Liver (tissue), 9 donors: ENCODE results near the gene MED26. TPM values are rescaled to one million over a fixed set of nuclear protein-coding genes. Genes with fewer than 3 reads are reported as not detected.

Experiments used
- DNase-seq: peaks from one replicate; pipeline ENCODE4 v3.0.0-alpha.2; 2017; ENCODE audit warnings: low spot score
- H3K27ac ChIP-seq, 2 donors: one replicate each; pipeline ENCODE4 v1.7.0; 2013; ENCODE audit warnings: inconsistent platforms in 2 of 2, low read length in 2 of 2, control low read depth in 1 of 2, low read depth in 1 of 2, mild to moderate bottlenecking in 1 of 2
- H3K27me3 ChIP-seq, 4 donors: one replicate each; pipeline versions ENCODE4 v1.6.1 to v1.7.0; 2013; ENCODE audit warnings: low read length in 3 of 4, inconsistent platforms in 1 of 4, mild to moderate bottlenecking in 1 of 4, moderate library complexity in 1 of 4; ENCODE audit not compliant: control insufficient read depth in 4 of 4, insufficient read depth in 4 of 4
- H3K36me3 ChIP-seq, 4 donors: one replicate each; pipeline versions ENCODE4 v1.6.1 to v1.7.0; 2013; ENCODE audit warnings: low read length in 3 of 4, mild to moderate bottlenecking in 3 of 4, low read depth in 1 of 4, moderate library complexity in 1 of 4; ENCODE audit not compliant: control insufficient read depth in 4 of 4, insufficient read depth in 3 of 4
- H3K4me1 ChIP-seq, 4 donors: one replicate each; pipeline versions ENCODE4 v1.6.1 to v1.7.0; 2013; ENCODE audit warnings: low read length in 3 of 4, mild to moderate bottlenecking in 3 of 4, moderate library complexity in 1 of 4; ENCODE audit not compliant: control insufficient read depth in 4 of 4, insufficient read depth in 4 of 4
- H3K4me3 ChIP-seq, 3 donors: one replicate each; pipeline versions ENCODE4 v1.6.1 to v1.7.0; 2013; ENCODE audit warnings: low read length in 3 of 3, control low read depth in 1 of 3, low read depth in 1 of 3, mild to moderate bottlenecking in 1 of 3
- H3K9ac ChIP-seq, 2 donors: one replicate each; pipeline ENCODE4 v1.7.0; 2013; ENCODE audit warnings: low read length in 2 of 2, mild to moderate bottlenecking in 2 of 2, moderate library complexity in 2 of 2, control low read depth in 1 of 2, low read depth in 1 of 2
- H3K9me3 ChIP-seq, 4 donors: one replicate each; pipeline versions ENCODE4 v1.6.1 to v1.7.0; 2013; ENCODE audit warnings: low read length in 3 of 4; ENCODE audit not compliant: control insufficient read depth in 4 of 4
- CTCF ChIP-seq: fragments of 150-350 bp; IDR thresholded peaks from 2 replicates; pipeline ENCODE4 v1.5.1; 2017; ENCODE audit warnings: improper control_type of control experiment, low read depth, low read length; ENCODE audit not compliant: missing input control
- EGR1 ChIP-seq, 2 donors: IDR thresholded peaks; 2 replicates each; pipeline ENCODE4 v1.6.1; 2016 to 2018; ENCODE audit warnings: antibody characterized with exemption in 2 of 2, low read depth in 2 of 2
- FOXA1 ChIP-seq: IDR thresholded peaks from 2 replicates; pipeline ENCODE4 v1.6.1; 2016; ENCODE audit warnings: antibody characterized with exemption
- FOXA2 ChIP-seq: IDR thresholded peaks from 2 replicates; pipeline ENCODE4 v1.6.1; 2016; ENCODE audit warnings: antibody characterized with exemption
- GABPA ChIP-seq, 2 donors: IDR thresholded peaks in 1 of 2; conservative IDR thresholded peaks in 1 of 2; 2 replicates each; pipeline ENCODE4 v1.6.1; 2016; ENCODE audit warnings: antibody characterized with exemption in 2 of 2, mild to moderate bottlenecking in 1 of 2, moderate library complexity in 1 of 2
- HNF4A ChIP-seq, 2 donors: conservative IDR thresholded peaks; 2 replicates each; pipeline ENCODE4 v1.6.1; 2016; ENCODE audit warnings: antibody characterized with exemption in 2 of 2, mild to moderate bottlenecking in 2 of 2
- JUND ChIP-seq, 2 donors: IDR thresholded peaks; 2 replicates each; pipeline ENCODE4 v1.6.1; 2016; ENCODE audit warnings: antibody characterized with exemption in 2 of 2
- NR2F2 ChIP-seq: IDR thresholded peaks from 2 replicates; pipeline ENCODE4 v1.6.1; 2016; ENCODE audit warnings: antibody characterized with exemption
- RAD21 ChIP-seq, 2 donors: IDR thresholded peaks; 2 replicates each; pipeline ENCODE4 v1.6.1; 2016; ENCODE audit warnings: antibody characterized with exemption in 2 of 2, mild to moderate bottlenecking in 2 of 2
- RXRA ChIP-seq, 2 donors: IDR thresholded peaks; 2 replicates each; pipeline ENCODE4 v1.6.1; 2017 to 2018; ENCODE audit warnings: antibody characterized with exemption in 2 of 2, mild to moderate bottlenecking in 1 of 2
- SP1 ChIP-seq: IDR thresholded peaks from 2 replicates; pipeline ENCODE4 v1.6.1; 2018; ENCODE audit warnings: antibody characterized with exemption, mild to moderate bottlenecking
- TAF1 ChIP-seq: conservative IDR thresholded peaks from 2 replicates; pipeline ENCODE4 v1.6.1; 2016; ENCODE audit warnings: antibody characterized with exemption, mild to moderate bottlenecking
- YY1 ChIP-seq: IDR thresholded peaks from 2 replicates; pipeline ENCODE4 v1.6.1; 2016; ENCODE audit warnings: antibody characterized with exemption, mild to moderate bottlenecking
- WGBS: extraction: QIAGEN DNeasy Blood & Tissue Kit; methylation state at CpG from one replicate; pipeline ENCODE4 v1.1.7; 2013; 5-methylcytosine and 5-hydroxymethylcytosine counted together
- polyA plus RNA-seq, 2 donors: library from polyadenylated mRNA; stranded (reverse) in 1 of 2; unstranded in 1 of 2; fragments of 200-250 nt in 1 of 2; fragments of >200 nt in 1 of 2; fragmentation: Nextera tagmentation in 1 of 2; extraction: Ambion mirVana in 1 of 2; gene quantifications; one replicate each; pipeline versions ENCODE4 v1.2.1 to v1.2.3, GENCODE V29; 2013 to 2015
- total RNA-seq, 2 donors: library from RNA; depleted of rRNA; stranded (reverse); fragments of >200 nt; gene quantifications; one replicate each; pipeline ENCODE4 v1.2.3, GENCODE V29; 2014
- TF ChIP-seq, protein P1 (sequence below): IDR thresholded peaks from 2 replicates; pipeline ENCODE4 v1.6.1; 2016; ENCODE audit warnings: antibody characterized with exemption
- TF ChIP-seq, protein P2 (sequence below): IDR thresholded peaks from 2 replicates; pipeline ENCODE4 v1.6.1; 2016; ENCODE audit warnings: antibody characterized with exemption, mild to moderate bottlenecking
- TF ChIP-seq, protein P3 (sequence below): IDR thresholded peaks from 2 replicates; pipeline ENCODE4 v1.6.1; 2016; ENCODE audit warnings: antibody characterized with exemption
- TF ChIP-seq, protein P4 (sequence below): IDR thresholded peaks from 2 replicates; pipeline ENCODE4 v1.6.1; 2016; ENCODE audit warnings: antibody characterized with exemption
- donor health status: healthy.
- donor health status: healthy.
- donor health status: healthy.
- donor health status: healthy.
- donor health status: healthy.

Gene MED26
- total and polyA plus RNA-seq, 4 donors, result 1.5 to 3.8 (median 3.2) TPM

DNA sequence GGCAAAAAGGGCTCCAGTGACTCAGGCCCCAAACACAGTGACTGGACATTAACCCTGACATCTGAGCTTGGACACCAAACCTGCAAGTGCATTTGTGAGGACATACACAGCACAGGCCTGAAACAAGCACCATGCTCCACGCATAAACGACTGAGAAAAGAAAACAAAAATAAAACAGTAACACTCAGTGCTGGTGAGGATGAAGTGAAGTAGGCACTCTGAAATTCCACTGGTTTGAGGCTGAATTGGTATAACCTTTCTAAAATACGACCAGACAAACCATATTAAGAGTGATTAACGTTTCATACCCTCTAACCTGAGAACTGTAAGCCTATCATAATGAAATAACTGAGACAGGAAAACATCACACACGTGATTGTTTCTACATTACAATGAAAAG lies 61.3 kb downstream of the MED26 start:
- no peak for DNase-seq
- TF ChIP-seq SP1, result no peak
- TF ChIP-seq RXRA (IDR thresholded peaks at IDR 0.05), result no peak
- TF ChIP-seq HNF4A (conservative IDR thresholded peaks at IDR 0.05), result no peak
- no peak for TF ChIP-seq FOXA2
- TF ChIP-seq EGR1 (IDR thresholded peaks at IDR 0.05; ENCODE audit: low read depth in 2 of 2), result no peak
- TF ChIP-seq, protein P1, sequence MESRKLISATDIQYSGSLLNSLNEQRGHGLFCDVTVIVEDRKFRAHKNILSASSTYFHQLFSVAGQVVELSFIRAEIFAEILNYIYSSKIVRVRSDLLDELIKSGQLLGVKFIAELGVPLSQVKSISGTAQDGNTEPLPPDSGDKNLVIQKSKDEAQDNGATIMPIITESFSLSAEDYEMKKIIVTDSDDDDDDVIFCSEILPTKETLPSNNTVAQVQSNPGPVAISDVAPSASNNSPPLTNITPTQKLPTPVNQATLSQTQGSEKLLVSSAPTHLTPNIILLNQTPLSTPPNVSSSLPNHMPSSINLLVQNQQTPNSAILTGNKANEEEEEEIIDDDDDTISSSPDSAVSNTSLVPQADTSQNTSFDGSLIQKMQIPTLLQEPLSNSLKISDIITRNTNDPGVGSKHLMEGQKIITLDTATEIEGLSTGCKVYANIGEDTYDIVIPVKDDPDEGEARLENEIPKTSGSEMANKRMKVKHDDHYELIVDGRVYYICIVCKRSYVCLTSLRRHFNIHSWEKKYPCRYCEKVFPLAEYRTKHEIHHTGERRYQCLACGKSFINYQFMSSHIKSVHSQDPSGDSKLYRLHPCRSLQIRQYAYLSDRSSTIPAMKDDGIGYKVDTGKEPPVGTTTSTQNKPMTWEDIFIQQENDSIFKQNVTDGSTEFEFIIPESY, result no peak
- TF ChIP-seq FOXA1, result no peak
- TF ChIP-seq TAF1, result no peak
- no peak for TF ChIP-seq YY1
- TF ChIP-seq NR2F2, result no peak
- no peak for TF ChIP-seq GABPA (IDR thresholded peaks at IDR 0.05 in 1 of 2, conservative IDR thresholded peaks at IDR 0.05 in 1 of 2)
- TF ChIP-seq, protein P2, sequence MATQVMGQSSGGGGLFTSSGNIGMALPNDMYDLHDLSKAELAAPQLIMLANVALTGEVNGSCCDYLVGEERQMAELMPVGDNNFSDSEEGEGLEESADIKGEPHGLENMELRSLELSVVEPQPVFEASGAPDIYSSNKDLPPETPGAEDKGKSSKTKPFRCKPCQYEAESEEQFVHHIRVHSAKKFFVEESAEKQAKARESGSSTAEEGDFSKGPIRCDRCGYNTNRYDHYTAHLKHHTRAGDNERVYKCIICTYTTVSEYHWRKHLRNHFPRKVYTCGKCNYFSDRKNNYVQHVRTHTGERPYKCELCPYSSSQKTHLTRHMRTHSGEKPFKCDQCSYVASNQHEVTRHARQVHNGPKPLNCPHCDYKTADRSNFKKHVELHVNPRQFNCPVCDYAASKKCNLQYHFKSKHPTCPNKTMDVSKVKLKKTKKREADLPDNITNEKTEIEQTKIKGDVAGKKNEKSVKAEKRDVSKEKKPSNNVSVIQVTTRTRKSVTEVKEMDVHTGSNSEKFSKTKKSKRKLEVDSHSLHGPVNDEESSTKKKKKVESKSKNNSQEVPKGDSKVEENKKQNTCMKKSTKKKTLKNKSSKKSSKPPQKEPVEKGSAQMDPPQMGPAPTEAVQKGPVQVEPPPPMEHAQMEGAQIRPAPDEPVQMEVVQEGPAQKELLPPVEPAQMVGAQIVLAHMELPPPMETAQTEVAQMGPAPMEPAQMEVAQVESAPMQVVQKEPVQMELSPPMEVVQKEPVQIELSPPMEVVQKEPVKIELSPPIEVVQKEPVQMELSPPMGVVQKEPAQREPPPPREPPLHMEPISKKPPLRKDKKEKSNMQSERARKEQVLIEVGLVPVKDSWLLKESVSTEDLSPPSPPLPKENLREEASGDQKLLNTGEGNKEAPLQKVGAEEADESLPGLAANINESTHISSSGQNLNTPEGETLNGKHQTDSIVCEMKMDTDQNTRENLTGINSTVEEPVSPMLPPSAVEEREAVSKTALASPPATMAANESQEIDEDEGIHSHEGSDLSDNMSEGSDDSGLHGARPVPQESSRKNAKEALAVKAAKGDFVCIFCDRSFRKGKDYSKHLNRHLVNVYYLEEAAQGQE, result no peak
- Histone ChIP-seq H3K9ac (no peak overlapping the region), H3K9me3 (no peaks in the 10 kb centered on the region), H3K36me3 (peaks cover 14 to 53% (median 30%) of the 10 kb centered on the region in 4 donors), H3K27ac (no peak overlapping the region), H3K27me3 (no peaks in the 10 kb centered on the region), H3K4me1 (peaks cover 5 to 13% (median 7%) of the 10 kb centered on the region in 4 donors), H3K4me3 (no peak overlapping the region)
- WGBS, result 95% methylated on average over 5 of the region's 5 CpGs

DNA sequence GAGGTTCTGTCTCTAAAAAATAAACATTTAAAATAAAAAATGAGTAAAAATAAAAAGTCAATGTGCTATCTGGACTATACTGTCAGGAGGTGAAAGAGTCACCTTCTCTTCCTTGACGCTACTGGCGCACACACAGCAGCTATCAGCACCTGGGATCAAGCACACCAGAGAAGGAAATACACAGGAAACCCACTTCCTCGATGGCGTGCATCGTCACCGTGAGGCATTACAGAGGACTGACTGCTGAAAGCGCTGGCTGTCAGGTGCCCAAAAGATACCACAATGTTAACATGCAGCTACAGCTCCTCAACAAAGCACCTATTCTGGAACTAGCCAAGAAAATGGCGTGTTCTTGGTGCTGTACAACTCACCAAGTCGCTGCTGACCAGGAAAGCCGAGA lies 61.8 kb downstream of the MED26 start:
- Histone ChIP-seq H3K4me3 (no peak overlapping the region), H3K36me3 (peaks cover 14 to 57% (median 35%) of the 10 kb centered on the region in 4 donors), H3K9me3 (no peaks in the 10 kb centered on the region), H3K27ac (no peak overlapping the region), H3K4me1 (peaks cover 2 to 8% (median 4%) of the 10 kb centered on the region in 4 donors), H3K27me3 (no peaks in the 10 kb centered on the region), H3K9ac (no peak overlapping the region)
- 84% methylated on average over 10 of the region's 10 CpGs for WGBS
- TF ChIP-seq YY1 (no peak), SP1 (no peak), NR2F2 (no peak), CTCF (no peak), RXRA (IDR thresholded peaks at IDR 0.05) (no peak), TAF1 (no peak), HNF4A (conservative IDR thresholded peaks at IDR 0.05) (no peak), FOXA1 (no peak), JUND (IDR thresholded peaks at IDR 0.05) (no peak), FOXA2 (no peak), GABPA (IDR thresholded peaks at IDR 0.05 in 1 of 2, conservative IDR thresholded peaks at IDR 0.05 in 1 of 2) (no peak), RAD21 (IDR thresholded peaks at IDR 0.05) (no peak)
- TF ChIP-seq, protein P3, sequence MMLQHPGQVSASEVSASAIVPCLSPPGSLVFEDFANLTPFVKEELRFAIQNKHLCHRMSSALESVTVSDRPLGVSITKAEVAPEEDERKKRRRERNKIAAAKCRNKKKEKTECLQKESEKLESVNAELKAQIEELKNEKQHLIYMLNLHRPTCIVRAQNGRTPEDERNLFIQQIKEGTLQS, result no peak
- TF ChIP-seq, protein P2, result no peak
- TF ChIP-seq, protein P4, sequence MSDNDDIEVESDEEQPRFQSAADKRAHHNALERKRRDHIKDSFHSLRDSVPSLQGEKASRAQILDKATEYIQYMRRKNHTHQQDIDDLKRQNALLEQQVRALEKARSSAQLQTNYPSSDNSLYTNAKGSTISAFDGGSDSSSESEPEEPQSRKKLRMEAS, result no peak
- no peak for DNase-seq
